NCI-H1048 (cell line): ENCODE results near the gene MYO3B.

Experiments
- DNase-seq: peaks from one replicate; lab custom pipeline; 2025; lab: John Stamatoyannopoulos, UW

The MYO3B gene, protein sequence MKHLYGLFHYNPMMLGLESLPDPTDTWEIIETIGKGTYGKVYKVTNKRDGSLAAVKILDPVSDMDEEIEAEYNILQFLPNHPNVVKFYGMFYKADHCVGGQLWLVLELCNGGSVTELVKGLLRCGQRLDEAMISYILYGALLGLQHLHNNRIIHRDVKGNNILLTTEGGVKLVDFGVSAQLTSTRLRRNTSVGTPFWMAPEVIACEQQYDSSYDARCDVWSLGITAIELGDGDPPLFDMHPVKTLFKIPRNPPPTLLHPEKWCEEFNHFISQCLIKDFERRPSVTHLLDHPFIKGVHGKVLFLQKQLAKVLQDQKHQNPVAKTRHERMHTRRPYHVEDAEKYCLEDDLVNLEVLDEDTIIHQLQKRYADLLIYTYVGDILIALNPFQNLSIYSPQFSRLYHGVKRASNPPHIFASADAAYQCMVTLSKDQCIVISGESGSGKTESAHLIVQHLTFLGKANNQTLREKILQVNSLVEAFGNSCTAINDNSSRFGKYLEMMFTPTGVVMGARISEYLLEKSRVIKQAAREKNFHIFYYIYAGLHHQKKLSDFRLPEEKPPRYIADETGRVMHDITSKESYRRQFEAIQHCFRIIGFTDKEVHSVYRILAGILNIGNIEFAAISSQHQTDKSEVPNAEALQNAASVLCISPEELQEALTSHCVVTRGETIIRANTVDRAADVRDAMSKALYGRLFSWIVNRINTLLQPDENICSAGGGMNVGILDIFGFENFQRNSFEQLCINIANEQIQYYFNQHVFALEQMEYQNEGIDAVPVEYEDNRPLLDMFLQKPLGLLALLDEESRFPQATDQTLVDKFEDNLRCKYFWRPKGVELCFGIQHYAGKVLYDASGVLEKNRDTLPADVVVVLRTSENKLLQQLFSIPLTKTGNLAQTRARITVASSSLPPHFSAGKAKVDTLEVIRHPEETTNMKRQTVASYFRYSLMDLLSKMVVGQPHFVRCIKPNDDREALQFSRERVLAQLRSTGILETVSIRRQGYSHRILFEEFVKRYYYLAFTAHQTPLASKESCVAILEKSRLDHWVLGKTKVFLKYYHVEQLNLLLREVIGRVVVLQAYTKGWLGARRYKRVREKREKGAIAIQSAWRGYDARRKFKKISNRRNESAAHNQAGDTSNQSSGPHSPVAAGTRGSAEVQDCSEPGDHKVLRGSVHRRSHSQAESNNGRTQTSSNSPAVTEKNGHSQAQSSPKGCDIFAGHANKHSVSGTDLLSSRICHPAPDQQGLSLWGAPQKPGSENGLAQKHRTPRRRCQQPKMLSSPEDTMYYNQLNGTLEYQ (N-terminal part only)

DNA sequence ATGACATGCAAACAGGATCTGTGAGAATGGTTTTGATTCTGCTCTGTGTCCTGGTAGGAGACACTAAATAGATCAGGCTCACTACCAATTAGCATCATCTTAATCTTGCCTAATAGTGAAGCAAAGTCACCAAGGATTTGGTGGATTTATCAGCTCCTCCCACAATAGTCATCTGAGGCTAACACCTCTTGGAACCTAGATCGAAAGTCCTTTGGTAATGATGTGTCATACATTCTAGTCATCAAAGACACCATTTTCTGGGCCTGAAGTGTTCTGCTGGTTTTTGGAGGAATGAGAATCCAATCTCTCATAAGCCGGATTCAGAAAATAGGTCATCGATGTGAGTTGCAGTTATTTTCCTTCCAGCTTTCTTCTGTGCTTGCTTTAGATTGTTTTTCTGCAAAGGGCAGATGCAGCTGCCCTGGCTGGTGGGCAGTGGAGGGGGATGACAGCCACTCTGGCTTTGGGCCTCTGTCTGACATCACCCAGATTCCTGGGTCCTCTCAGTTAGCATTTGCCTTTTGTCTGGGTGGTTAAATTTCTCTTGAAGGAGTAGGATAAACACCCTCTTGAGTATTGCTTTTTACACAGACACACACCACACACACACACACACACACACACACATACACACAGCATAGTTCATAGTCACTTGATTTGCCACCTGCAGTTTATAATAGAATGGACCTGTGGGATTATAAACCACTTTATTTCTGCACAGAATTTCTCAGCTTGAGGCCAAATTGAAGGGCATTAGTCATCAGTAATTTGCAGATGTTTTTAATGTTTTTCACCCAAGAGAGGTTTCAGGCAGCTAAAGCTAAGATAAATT lies at the start of gene MYO3B:
TSS of gene MYO3B (plus strand) at position 198 of the 832 bp plus-strand sequence. CDS start at position 339, 141 bp downstream.
- DNase-seq: no peak

DNA sequence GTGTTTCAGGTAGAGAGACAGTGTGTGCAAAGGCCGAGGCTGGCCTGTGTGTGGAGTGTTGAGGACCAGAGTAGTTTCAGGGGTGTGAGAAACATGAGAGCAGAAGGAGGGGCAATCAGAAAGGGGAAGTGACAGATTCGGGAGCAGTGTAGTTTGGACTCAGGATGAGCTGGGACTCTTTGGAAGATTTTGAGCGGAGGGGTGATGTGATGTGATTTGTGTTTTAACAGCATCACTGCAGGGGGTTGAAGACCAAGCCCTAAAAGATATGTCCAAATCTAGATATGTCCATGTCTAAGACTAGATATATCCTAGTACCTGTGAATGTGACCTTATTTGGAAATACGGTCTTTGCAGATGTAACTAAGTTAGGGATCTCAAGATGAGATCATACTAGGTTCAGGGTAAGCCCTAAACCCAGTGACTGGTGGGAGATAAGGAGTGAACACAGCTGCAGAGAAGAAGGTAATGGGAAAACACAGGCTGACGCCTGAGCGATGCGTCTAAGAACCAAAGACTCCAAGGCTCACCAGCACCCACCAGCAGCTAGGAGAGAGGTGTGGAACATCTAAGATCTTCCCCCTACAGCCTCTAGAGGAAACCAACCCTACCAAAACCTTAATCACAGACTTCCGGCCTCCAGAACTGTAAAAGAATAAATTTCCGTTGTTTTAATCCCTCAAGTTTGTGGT lies 38.5 kb upstream of the MYO3B start:
- no peak for DNase-seq

DNA sequence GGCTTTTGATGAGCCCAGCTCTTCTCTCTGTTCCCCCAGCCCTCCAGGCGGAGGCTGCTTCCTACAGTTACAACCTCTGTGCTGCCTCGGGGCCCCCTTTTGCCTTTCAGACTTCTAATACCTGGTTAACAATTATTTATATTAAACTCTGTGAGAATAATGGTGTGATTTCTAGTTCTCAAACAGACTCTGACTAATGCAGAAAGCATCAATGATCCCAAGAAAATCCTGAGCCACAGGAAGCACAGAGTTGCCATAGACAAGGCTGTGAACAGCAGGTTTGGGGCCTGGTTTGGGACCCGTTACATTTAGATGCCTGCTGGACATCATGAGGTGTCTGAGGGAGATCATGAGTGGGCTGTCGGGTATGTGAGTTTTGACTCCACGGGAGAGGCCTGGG lies 37.4 kb upstream of the MYO3B start:
- no peak for DNase-seq

DNA sequence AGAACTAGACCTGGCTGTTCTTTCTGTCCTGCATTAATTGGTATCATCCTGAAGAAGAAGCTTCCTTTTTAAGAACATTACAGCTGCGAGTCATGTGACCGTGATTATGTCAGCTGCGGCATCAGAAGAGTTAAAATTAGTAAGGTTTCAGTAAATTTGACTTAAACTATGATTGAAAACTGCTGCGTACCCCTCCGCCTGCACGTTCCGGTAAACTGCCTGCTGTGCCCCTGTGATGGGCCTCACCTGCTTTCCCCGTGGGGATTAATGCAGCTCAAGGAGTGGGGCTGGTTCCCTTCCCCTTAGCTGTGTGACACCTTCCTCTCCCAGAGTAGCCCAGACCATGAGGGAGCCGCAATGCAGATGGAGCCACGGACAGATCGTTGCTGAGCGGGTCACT lies 36.1 kb upstream of the MYO3B start:
- DNase-seq: no peak

DNA sequence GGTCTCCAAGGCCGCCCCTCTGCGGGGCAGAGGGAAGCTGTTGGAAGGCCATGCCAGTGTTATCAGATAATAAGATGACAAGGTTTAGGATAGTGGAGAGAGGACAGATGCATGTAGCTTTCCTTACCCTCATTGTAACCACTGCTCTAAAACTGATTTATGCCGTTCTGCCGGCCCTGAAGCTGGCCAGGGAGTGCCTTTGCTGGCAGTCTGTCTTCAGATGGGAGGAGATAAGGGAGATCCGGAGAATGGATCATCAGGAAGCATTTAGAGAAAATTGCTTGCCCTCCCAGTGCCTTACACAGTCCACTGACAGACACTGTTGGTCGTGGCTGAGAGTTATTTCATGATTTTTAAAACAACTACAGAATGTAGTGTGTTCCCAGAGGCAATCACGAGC lies 35.4 kb upstream of the MYO3B start:
- no peak for DNase-seq

DNA sequence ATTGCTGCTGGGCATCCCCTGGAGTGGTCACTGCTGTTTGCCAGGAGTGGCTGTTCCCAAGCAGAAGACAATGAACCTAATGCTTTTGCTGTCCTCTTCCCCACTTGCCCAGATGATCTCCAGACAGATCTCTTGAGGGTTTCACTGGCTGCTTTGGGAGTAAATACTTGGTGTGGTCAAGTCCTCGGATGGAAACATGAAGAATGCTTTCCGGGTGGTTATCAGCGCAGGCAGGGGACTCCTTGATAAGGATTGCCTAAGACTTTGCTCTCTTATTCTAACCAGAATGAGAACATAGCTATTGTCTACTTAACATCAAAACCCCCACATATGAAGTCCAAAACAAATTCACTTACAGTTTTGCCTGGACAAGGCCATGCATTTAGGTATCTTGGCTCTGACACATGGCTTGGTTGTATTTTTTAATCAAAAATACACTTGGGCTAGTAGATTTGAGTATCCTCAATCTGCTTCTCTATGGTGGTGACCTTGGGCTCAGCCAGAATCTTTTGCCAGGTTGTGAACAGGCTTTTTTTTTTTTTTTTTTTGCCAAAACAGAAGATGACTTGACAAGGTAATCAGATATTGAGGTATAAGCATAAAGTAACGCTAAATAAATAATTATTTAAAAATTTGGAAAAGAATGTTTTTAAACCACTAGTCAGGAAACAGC lies 34.8 kb upstream of the MYO3B start:
- DNase-seq: no peak

DNA sequence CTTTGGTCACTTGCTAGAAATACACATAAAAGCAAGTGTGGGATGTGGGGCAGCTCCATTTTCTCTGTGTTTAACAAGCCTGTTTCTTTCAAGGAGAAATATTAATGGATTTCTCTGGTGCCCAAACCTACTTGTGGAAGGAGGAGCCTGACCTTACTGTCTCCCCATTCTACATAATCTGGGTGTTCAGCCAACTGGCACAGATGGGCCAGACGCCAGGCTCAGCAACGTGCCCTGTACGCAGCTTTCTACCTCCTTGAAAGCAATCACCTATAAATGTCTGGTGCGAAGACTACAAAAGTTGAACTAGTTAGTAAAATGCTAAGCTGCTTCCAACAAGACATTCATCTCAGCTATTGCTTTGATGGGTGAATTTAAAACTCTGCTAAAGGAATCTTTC lies 33.2 kb upstream of the MYO3B start:
- no peak for DNase-seq

DNA sequence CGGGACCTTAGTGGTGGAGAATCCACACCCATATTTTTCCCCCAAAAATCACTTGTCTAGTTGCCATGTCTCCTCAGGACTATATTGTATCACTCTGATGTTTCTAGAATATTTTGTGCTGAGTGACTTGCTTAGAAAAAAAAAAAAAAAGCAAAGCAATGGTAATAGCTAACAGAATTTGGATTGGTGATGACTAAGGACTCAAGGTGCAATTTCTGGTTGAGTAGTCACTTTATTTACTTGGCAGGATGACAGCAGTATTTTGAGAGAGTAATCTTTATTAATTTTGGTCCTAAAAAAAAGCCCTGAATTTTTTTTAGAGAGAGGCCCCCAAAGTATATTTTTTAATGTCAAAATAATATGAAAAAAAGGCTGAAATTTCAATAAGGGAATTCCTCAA lies 32.8 kb upstream of the MYO3B start:
- no peak for DNase-seq

DNA sequence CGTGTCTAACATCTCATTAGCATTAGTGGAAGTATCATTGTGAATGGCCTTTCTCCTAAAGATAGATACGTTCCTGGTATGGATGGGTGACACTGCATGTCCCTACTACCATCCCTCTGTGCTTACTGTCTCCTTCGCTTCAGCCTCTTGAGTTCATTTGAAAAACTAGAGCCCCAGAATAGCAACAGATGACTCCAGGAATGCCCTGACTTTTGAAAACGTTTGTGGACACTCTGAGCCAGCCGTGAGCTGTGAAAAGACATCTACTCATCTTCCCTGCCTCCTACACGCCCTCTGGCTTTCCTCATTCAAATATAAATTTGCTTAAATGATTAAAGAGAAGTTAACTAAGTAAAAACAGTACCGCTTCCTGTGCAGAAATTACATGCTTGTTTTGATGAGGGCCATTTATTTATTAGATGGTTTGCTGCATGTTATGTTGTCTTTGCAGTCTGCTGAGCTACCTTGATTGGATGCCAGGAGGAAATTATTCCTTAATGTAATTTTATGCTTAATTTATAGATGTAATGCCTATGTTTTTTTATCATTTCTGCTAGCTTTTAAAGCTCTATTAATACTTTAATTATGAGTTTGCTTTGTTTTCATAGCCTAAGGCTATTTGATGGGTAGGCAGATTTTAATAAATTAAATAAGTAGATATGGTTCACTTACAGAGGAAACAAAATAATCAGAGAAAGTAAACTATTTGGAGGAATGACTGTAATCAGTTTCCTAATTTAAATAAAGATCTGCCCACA lies 32.1 kb upstream of the MYO3B start:
- no peak for DNase-seq

DNA sequence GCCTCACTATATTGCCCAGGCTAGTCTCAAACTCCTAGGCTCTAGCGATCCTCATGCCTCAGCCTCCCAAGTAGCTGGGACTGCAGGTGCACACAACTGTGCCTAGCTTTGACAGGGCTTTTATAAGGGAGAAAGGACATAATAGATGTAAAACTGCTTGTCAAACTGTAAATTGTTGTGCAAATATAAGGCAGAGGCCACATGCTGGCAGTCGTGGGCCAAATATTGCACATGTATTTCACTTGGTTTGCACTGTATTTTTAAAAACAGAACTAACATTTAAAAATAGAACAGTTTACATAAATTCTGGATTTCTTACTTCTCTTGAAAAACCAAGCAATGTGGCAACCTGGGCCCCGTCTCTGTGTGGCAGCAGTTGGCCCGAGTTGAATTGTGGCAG lies 31.2 kb upstream of the MYO3B start:
- no peak for DNase-seq

DNA sequence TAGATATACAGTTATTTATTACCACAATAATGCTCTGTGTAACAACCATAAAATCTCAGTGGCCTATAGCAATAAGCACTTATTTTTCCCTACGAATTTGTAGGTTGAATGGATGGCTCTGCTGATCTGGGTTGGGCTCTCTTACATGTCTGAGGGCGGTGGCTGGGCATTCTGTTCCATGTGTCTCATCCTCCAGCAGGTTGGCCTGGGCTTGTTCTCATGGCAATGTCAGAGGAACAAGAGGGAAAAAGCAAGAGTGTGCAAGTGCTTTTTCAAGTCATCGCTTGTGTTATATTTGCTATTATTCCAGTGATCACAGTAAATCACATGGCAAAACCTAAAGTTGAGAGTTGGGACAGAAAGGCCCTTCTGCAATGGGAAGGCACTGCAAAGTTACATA lies 30.4 kb upstream of the MYO3B start:
- no peak for DNase-seq

DNA sequence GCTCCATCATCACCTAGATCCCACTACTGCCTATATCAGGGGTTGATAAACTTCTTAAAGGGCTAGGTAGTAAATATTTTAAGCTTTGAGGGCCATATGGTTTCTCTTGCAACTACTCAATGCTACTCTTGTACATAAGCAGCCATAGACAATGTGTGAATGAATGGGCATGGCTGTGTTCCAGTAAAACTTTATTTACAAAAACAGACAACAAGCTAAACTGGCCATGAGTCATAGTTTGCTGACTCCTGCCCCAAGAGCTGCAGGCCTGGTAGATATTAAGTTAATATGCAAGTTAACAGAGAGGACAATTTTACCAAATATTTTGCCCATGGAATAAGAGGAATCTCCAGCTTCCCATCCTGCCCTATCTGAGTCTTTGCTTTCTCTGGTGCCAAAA lies 29.8 kb upstream of the MYO3B start:
- no peak for DNase-seq

DNA sequence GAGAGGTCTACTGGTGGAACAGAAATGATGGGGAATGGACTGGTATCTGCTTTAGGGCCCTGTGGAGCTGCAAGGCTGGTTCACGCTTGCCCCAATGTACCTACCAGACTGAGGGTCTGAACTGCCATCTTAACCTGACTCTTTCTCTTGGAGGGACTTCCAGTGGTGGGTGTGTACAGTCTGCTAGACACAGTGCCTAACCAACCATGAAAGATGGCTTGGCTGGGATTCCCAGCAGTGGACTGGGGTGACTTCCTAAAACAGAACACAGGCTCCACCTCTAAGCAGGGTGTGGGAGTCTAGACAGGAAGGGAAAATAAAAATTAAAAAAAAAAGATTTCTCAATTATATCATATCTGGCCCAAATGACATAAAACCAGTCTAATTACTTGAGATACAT lies 25.5 kb upstream of the MYO3B start:
- DNase-seq: no peak

DNA sequence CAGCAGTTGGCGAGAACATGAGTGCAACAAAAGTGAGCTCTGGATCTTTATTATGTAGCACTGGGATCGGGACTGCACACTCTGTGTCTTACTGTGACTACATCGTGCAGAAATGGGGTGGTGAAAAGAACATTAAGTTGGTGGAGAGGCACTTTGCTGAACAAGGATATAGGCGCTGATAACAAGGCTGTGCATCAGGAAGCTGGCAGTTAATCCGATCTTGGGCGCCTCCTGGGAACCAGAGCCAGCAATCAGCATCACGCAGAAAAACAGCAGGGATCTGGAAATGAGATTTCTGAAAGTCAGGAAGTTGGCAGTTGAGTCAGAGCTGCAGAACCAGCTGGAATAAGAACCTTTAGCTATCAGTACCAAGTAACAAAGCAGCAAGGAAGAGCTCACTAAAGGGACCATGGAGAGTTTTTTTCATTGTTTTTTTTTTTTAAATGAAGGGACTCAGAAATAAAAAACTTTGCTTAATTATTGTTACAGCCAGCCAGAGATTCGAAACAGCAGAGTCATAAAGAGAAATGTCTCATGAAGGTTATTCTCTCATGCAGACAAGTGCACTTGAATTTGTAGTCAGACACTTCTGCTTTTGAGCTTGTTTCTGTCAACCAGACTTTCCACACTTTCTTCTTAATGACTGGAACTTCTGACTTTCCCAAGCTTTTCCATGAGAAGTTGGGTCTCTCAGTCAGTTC lies 22.8 kb upstream of the MYO3B start:
- DNase-seq: no peak

DNA sequence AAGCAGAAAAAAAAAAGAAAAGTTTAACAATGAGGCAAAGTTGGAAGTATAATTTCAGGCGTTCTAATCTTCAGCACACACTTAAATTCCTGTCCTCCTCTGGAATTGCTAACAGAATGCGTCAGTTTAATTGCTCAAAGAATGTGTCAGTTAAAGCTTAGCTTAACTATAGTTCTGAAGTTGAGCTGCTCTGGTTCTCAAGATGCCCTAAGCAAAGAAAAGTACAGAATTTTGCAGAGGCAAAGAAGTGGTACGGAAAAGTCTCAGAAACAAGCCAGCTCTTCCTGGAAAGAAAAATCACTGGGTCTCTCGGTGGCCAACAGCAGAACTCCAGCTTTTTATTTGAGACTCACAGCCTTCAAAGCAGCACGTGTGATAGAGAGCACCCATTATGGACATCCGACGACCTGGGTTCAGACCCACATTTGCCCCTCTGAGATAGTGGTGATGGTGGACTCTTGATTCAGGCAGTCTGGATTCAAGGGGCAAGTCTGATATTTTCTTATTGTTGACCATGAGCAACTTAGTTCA lies 22.2 kb upstream of the MYO3B start:
- no peak for DNase-seq

DNA sequence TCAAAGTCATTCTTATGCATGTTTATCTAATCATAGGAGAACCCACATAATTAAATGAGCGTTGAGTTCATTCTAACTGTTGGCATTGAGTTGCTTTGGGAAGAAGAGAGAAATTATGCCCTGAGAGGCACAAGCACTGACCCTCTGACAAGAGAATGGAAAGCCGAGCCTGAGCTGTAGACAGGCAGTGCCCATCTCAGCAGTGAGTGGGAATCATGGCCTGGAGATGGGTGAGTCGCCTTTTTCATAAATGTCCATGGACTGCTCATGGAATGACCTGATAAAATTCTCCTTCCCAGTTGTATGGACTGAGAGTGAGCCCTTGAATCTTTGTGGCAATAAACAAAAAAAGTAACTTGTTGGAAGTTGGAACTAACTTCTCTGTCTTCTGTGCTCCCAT lies 21.4 kb upstream of the MYO3B start:
- DNase-seq: no peak

DNA sequence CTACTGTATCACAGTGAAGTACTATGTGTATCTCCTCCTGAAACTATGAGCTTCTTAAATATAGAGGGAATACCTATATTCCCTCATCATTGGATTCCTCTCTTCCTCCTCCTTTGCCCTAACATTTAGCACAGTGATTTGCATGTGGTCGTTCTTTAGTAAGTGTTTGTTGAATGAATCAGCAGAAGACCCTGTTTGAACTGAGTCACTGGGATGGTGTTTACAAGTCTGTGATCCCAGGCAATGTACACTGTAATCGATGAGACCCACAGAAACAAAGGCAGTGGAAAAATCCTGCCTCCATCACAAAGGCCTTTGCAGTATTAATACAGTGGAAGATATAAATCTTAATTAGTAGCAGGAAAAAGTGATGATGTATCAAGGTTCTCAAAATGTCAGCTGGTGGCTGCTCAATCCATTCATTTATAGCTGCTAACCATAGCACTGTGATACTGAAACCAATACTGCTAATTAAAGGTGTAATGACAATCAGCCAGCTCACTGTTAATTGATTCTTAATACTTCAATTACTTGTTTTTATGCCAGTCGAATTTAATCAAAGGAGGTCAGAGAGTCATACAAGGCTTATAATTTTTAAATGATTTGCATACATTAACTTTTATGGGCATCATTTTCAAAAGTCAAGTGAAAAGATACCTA lies 20.8 kb upstream of the MYO3B start:
- DNase-seq: no peak

DNA sequence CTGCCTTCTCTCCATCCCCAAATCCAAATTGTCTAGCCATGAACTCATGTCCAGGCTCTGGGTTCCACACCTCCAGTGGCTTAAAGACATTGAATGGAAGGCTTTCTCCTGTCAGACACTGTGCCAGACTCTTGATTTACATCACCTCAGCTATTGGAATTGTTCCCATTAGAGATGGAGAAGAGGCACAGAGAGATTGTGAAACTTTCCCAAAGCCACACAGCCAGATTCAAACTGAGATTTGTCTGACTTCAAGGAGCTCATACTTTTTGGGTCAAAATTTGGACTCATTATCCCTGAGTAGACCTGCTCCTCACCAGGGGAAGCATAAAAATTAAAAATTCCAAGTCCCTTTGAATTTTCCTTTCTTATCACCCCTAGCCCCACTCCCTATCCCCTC lies 18.9 kb upstream of the MYO3B start:
- DNase-seq: no peak
